ENCODE measurements around the gene CELF1.

Gene CELF1

GRCh38 chr11:47446833-47447232 is 106.1 kb downstream of the CELF1 start:
- TF ChIP-seq CTCF (IDR thresholded peaks at IDR 0.05; ENCODE audit: low read length) (no peak), EZH2 (IDR thresholded peaks at IDR 0.05; ENCODE audit: borderline replicate concordance, low read length) (no peak)

GRCh38 chr11:47445840-47446239 is 107.1 kb downstream of the CELF1 start:
- no peak overlapping the region for H3K27ac ChIP-seq (ENCODE audit: low read depth, low read length, poor library complexity, severe bottlenecking)
- H3K9me3 ChIP-seq (ENCODE audit: low read length) = no peaks in the 10 kb centered on the region
- TF ChIP-seq EZH2 (IDR thresholded peaks at IDR 0.05; ENCODE audit: borderline replicate concordance, low read length) = no peak
- no peak for TF ChIP-seq CTCF (IDR thresholded peaks at IDR 0.05; ENCODE audit: low read length)
- H3F3A ChIP-seq (ENCODE audit: insufficient read depth, low read length) = no peaks in the 10 kb centered on the region
- no peaks in the 10 kb centered on the region for H3K79me2 ChIP-seq (ENCODE audit: insufficient read depth, low read length)
- H3K9me2 ChIP-seq (ENCODE audit: low read depth, low read length) = no peaks in the 10 kb centered on the region
- no peak overlapping the region for H3K4me3 ChIP-seq (ENCODE audit: low read depth, low read length, poor library complexity, severe bottlenecking)
- H3K4me1 ChIP-seq (ENCODE audit: insufficient read depth, low read length, severe bottlenecking) = peaks cover 15% of the 10 kb centered on the region
- H3K36me3 ChIP-seq (ENCODE audit: insufficient read depth, low read length) = no peaks in the 10 kb centered on the region
- H3K9ac ChIP-seq (ENCODE audit: low read length) = no peak overlapping the region
- H4K20me1 ChIP-seq (ENCODE audit: insufficient read depth, low read length) = no peaks in the 10 kb centered on the region
- H3K27me3 ChIP-seq (ENCODE audit: insufficient read depth, low read length) = no peaks in the 10 kb centered on the region
- H2AFZ ChIP-seq (ENCODE audit: low read length) = no peak overlapping the region
- H3K4me2 ChIP-seq (ENCODE audit: low read length) = no peak overlapping the region

More at GRCh38 chr11:47446833-47447232, 106.1 kb downstream of the CELF1 start:
- Histone ChIP-seq H3K27me3 (ENCODE audit: insufficient read depth, low read length) (no peaks in the 10 kb centered on the region), H3K9me2 (ENCODE audit: low read depth, low read length) (no peaks in the 10 kb centered on the region), H3K4me2 (ENCODE audit: low read length) (no peak overlapping the region), H3K9me3 (ENCODE audit: low read length) (no peaks in the 10 kb centered on the region), H3K36me3 (ENCODE audit: insufficient read depth, low read length) (no peaks in the 10 kb centered on the region), H3K4me1 (ENCODE audit: insufficient read depth, low read length, severe bottlenecking) (peaks cover 15% of the 10 kb centered on the region), H4K20me1 (ENCODE audit: insufficient read depth, low read length) (no peaks in the 10 kb centered on the region), H3K9ac (ENCODE audit: low read length) (no peak overlapping the region), H3K79me2 (ENCODE audit: insufficient read depth, low read length) (no peaks in the 10 kb centered on the region), H3K27ac (ENCODE audit: low read depth, low read length, poor library complexity, severe bottlenecking) (no peak overlapping the region), H3F3A (ENCODE audit: insufficient read depth, low read length) (no peaks in the 10 kb centered on the region), H2AFZ (ENCODE audit: low read length) (no peak overlapping the region), H3K4me3 (ENCODE audit: low read depth, low read length, poor library complexity, severe bottlenecking) (no peak overlapping the region)

GRCh38 chr11:47443817-47444216 is 109.1 kb downstream of the CELF1 start:
- H3K79me2 ChIP-seq (ENCODE audit: insufficient read depth, low read length) = no peaks in the 10 kb centered on the region
- no peaks in the 10 kb centered on the region for H4K20me1 ChIP-seq (ENCODE audit: insufficient read depth, low read length)
- H3K27me3 ChIP-seq (ENCODE audit: insufficient read depth, low read length) = no peaks in the 10 kb centered on the region
- H2AFZ ChIP-seq (ENCODE audit: low read length) = peak overlapping the region; percentile 45; the same call in 1 of the 2 replicates
- peaks cover 15% of the 10 kb centered on the region for H3K4me1 ChIP-seq (ENCODE audit: insufficient read depth, low read length, severe bottlenecking)
- TF ChIP-seq EZH2 (IDR thresholded peaks at IDR 0.05; ENCODE audit: borderline replicate concordance, low read length) = no peak
- no peaks in the 10 kb centered on the region for H3K9me2 ChIP-seq (ENCODE audit: low read depth, low read length)
- no peaks in the 10 kb centered on the region for H3F3A ChIP-seq (ENCODE audit: insufficient read depth, low read length)
- H3K27ac ChIP-seq (ENCODE audit: low read depth, low read length, poor library complexity, severe bottlenecking) = no peak overlapping the region
- H3K9me3 ChIP-seq (ENCODE audit: low read length) = no peaks in the 10 kb centered on the region
- H3K36me3 ChIP-seq (ENCODE audit: insufficient read depth, low read length) = no peaks in the 10 kb centered on the region
- no peak overlapping the region for H3K9ac ChIP-seq (ENCODE audit: low read length)
- H3K4me2 ChIP-seq (ENCODE audit: low read length) = peak overlapping the region; percentile 32; the same call in 1 of the 2 replicates
- H3K4me3 ChIP-seq (ENCODE audit: low read depth, low read length, poor library complexity, severe bottlenecking) = no peak overlapping the region
